GM18499 (cell line): ENCODE results near the gene ELOVL2.
A peak's percentile ranks its signal among the peaks of the same experiment; 100 is the strongest.
"Not testable (repeated sequence)": the region's sequence is repeated elsewhere in the genome, so short reads cannot be mapped to it uniquely, and the experiment has no call there.

Experiments
- ATAC-seq: cut with Tn5 transposase; IDR thresholded peaks from one replicate; pipeline ENCODE4 v1.9.1; 2021; ENCODE audit warnings: moderate number of reproducible peaks; ENCODE audit not compliant: insufficient read depth, unreplicated experiment

The ELOVL2 gene

DNA sequence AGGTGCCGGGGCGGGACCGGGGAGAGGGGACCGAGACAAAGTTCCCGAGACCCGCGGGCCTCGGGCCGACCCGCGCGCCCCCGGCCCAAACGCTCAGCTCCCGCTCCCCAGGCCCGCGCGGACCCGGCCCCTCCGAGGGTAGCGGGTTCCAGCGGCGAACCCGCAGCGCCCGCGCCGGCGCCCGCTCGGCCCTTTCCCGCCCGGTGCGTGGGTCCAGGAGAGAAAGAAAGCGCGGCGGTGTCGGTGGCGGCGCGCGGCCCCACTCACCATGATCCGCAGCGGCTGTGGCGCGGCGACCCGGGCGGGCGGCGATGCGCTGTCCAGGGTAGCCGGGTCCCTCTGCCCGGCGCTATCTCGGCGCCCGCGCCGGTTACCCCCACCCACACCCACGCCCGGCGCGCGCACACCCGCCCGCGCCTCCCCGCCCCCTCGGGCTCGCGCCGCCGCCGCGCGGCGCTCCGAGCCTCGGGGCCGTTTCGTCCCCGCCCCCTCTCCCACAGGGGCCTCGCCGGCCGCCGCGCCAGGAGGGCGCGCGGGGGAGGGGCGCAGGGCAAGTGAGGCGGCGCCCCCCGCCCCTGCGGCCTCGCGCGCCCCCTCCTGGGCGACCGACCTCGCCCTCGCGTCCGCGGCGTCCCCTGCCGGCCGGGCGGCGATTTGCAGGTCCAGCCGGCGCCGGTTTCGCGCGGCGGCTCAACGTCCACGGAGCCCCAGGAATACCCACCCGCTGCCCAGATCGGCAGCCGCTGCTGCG lies at the start of gene ELOVL2:
Gene ELOVL2 (minus strand): TSS at position 345 of the 751 bp plus-strand sequence. CDS start 75 bp downstream, at position 270.
- ATAC-seq = no peak

DNA sequence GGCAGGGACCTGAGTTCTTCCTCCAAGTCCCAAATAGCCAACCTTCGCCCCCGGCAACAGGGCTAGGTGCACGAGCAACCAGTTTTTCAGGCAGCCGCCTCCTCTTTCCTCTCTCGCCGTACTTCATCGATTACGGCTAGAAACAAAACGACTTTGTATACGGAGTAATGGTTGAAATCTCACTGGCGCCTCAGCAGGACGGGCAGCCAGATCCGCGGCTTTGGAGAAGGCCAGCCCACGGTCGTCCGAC lies 49.2 kb upstream of the ELOVL2 start:
- ATAC-seq = peak; percentile 7

DNA sequence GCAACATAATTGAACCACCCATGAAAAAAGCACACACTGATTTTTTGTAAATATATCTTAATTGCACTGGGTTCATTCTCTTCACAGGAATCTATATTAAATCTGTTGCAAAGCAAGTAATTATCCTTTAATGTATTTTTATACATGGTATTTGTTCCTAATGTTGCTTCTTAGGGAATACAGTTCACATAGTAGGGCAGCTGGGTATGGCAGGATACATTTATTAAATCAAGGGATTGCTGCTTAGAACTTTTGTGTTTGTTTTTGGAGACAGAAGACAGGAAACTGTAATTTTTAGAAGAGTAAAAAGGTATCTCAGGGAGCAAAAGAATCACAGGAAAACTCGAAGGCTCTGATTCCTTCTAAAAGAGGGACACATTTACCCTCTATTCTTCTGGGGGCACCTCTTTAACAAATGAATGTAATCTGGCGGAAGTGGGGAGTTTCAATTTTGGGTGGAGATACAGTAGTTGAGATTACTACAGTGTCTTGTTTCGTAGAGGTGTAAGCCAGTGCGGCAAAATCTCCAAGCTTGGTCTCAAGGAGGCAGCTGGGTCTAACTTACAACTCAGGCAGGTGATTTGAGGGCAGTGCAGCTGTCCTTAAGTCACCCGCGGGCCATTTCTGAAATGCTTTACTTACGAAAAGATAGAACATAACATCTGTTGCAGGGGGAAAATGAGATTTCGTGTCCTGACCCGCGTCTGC lies 48.7 kb upstream of the ELOVL2 start:
- ATAC-seq = peak; percentile 24

DNA sequence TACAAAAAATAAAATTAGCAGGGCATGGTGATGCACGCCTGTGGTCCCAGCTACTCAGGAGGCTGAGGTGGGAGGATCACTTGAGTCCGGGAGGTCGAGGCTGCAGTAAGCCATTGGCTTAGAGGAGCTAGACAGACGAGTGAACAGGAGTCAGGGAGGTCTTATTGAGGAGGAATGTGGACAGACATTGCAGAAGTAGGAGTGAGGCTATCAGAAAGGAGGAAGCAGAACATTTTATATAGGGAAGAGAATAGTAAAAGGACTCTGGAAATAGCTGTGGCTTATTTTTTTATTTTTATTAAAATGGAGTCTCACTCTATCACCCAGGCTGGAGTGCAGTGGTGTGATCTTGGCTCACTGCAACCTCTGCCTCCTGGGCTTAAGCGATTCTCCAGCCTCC lies 47.0 kb upstream of the ELOVL2 start:
- not testable (repeated sequence) for ATAC-seq

GRCh38 chr6:11089695-11090094 lies 45.6 kb upstream of the ELOVL2 start:
- ATAC-seq = no peak

GRCh38 chr6:11087141-11087812 lies 43.2 kb upstream of the ELOVL2 start:
- ATAC-seq = not testable (repeated sequence)

DNA sequence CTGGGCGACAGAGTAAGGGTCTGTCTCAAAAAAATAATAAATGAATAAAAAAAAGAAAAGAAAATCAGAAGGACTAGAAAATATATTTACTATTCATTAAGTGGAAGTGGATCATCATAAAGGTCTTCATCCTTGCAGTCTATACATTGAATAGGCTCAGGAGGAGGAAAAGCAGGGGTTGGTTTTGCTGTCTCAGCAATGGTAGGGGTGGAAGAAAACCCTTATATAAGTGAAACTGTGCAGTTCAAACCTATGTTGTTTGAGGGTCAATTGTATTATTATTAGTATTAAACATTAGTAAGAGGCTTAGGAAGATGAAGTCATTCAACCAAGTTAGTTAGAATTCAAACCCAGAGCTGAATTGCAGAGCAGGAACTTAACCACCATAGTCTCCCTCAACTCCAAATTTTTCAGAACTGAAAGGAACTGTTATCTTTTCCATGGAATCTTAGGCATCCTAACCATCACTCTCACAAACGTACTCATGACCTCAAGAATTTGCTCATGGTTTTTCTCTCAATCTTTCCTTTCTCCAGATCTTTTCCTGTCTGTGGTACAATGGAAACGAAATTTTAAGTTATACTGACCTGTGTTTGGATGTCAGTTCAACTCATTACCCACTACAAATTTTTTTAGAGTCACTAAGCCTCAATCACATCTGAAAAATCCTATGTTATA lies 41.8 kb upstream of the ELOVL2 start:
- ATAC-seq = no peak

GRCh38 chr6:11083956-11084355 lies 39.9 kb upstream of the ELOVL2 start:
- ATAC-seq = no peak

DNA sequence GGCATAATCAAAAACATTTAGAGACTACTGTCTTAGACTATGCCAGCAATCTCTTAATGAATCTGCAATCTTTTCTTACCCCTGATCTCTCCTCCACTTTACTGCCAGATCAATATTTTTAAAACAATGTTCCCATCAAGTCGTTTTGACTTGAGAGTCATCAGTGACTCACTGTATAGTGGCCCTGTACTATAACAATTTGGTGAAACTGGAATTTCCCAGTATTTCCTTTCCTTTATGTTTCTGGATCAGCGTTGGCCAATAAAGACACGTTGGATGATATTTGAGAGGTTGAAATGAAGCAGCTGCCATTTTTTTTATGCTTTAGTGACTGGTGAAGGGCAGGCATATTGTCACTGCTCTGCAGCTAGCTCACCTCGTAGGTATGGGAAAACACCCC lies 39.4 kb upstream of the ELOVL2 start:
- no peak for ATAC-seq

DNA sequence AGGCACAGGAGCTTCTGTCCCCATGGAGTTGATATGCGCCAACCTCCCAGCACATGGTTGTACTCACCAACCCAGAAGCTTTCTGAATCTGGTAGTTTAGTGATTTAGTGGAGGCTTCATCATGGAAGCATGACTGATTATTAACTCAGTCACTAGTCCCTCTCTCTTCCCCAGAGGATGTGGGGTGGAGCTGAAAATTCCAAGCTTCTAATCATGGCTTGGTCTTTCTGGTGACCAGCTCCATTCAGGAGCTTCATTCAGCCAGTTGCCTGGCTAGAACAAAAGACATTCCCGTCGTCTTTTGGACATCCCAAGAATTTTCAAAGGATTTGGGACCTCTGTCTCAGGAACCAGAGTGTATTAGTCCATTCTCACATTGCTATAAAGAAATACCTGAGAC lies 36.2 kb upstream of the ELOVL2 start:
- no peak for ATAC-seq

DNA sequence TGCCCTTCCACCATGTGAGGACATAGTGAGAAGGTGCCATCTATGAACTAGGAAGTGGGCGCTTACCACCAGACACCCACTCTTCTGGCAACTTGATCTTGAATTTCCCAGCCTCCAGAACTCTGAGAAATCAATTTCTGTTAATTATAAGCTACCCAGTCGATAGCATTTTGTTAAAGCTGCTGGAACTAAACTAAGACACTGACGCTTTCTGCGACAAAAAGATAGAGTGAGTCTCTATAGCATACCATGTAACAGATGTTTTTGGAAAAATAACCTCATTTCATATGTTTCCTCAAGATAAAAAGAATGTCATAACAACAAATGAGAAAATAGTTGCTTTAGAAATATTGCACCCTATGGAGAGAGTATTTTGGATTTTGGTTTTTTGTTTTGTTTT lies 34.2 kb upstream of the ELOVL2 start:
- no peak for ATAC-seq

DNA sequence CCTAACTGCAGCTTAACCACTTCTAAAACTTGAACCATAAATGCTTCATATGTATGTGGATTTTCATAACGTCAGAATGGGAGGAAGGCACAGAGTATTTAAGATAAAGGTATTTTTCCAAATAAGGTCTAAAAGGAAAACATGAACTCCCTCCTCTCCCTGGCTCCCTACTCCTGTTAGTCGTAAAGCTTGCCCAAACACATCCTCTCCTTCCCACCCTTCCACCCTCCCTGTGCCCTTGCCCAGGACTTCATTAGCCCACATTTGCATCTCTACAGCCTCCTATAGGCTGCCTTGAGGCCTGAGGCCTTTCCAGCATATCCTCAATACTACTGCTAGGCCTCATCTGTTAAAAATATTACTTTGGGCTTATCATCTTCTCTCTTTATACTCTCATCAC lies 32.4 kb upstream of the ELOVL2 start:
- ATAC-seq = no peak

DNA sequence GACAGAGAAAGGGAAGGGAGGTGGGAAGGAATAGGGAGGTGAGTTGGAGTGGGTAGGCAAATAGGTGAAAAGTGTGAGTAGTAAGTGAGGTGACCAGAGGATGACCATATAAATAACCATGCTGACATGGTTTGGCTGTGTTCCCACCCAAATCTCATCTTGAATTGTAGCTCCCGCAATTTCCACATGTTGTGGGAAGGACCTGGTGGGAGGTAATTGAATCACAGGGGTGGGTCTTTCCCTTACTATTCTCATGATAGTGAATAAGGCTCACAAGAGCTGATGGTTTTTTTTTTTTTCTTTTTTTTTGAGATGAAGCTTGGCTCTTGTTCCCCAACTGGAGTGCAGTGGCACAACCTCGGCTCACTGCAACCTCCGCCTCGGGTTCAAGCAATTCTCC lies 28.0 kb upstream of the ELOVL2 start:
- no peak for ATAC-seq

- ATAC-seq = no peak
These were observed 25.7 kb upstream of the ELOVL2 start for GRCh38 chr6:11069760-11070159.

GRCh38 chr6:11067348-11067747 lies 23.2 kb upstream of the ELOVL2 start:
- no peak for ATAC-seq

DNA sequence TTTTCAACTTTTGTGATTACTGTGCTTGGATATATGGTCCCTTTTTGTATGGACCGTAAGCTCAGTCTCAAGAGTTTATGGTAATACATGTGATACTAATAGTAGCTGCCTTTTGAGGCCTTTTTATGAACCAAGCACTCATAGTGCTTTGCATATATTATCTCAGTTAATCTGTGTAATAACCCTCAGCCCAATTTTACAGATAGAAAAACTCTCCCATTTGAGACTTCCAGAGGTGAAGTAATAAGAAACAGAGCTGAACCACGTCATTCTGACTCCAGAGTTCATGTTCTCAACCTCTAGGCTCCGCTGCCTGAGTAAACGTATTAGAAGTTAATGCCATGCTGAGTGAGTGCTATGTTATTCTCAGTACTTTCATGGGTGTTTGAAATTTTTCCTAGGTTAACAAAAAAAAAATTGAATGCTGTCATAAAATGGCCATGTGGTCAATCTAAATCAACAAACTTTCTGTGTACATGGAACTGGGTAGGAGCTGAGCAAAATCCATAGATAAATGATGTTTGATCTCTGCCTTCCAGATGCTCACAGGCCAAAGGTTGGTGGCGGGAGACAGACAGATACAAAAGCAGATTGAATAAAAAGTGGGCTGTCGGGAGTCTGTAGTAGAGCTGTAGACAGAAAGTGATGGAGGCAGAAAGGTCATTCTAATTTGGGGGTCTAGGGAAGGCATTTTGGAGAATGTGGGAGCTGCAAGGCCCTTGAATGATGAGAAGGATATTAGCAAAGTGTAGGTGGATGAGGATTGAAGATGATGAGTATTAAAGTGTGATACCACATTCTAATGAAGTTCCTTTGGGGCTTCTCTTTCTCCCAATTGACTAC lies 22.6 kb upstream of the ELOVL2 start:
- no peak for ATAC-seq

DNA sequence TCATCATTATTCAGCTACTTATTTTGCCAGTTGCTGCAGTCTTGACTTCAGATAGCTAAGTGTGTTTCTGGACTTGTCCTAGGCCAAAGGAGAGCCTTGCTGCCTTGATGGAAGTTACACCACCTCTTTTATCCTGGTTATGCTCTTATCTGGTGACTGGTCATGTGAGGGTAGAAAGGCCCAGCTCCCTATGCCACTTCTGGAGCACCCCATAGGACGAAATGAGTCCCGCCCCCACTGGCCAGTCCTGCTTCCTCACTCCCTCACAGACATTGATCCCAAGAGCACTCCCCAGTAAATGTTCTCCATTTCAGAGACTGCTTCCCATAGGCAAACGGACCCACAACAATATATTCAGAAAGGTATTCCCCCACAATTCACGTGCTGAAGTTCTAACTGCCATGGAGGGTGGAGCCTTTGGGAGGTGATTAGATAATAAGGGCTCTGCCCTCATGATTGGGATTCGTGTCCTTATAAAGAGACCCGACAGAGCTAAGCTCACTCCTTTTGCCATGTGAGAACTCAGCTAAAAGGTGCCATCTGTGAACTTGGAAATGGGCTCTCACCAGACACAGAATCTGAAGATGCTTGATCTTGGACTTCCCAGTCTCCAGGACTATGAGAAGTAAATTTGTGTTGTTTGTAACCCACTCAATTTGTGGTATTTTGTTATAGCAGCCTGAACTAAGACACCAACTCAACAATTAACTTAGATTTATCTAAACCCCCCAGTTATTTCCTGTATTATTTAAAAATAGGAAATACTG lies 21.5 kb upstream of the ELOVL2 start:
- no peak for ATAC-seq

- no peak for ATAC-seq
These were observed 20.7 kb upstream of the ELOVL2 start for GRCh38 chr6:11064836-11065235.

GRCh38 chr6:11062715-11063114 lies 18.6 kb upstream of the ELOVL2 start:
- ATAC-seq = no peak
